Ramos (cell line): ENCODE results near the gene UBE2L6.
"Not testable (repeated sequence)": the region's sequence is repeated elsewhere in the genome, so short reads cannot be mapped to it uniquely, and the experiment has no call there.

Source experiments
- in situ Hi-C: fragments of 300-500 bp; cut with MboI; formaldehyde crosslinking; loops from one replicate; pipeline ENCODE4 v1.14.3; 2022; ENCODE audit warnings: low sequenced_read_pairs; ENCODE audit not compliant: unreplicated experiment

The UBE2L6 gene

GRCh38 chr11:57534449-57534848, 33.0 kb downstream of the UBE2L6 start:
- in situ Hi-C loops: not testable (repeated sequence)

GRCh38 chr11:57530596-57531507, 36.6 kb downstream of the UBE2L6 start, which contains the start of gene TIMM10:
TIMM10 (minus strand) TSS chr11:57530754; CDS start chr11:57530189, 565 bp downstream.
- in situ Hi-C loops: no loop called here

- in situ Hi-C loops: no loop called here
These were observed 37.3 kb downstream of the UBE2L6 start for GRCh38 chr11:57530215-57530595.

GRCh38 chr11:57529012-57529411, 38.5 kb downstream of the UBE2L6 start:
- in situ Hi-C loops: loop anchor here (5.0 kb wide), 1 partner anchor 37 kb away; no protein-coding TSS in a partner anchor

GRCh38 chr11:57527056-57527631, 40.3 kb downstream of the UBE2L6 start:
- in situ Hi-C loops: loop anchor here (5.0 kb wide), 1 partner anchor 35 kb away; no protein-coding TSS in a partner anchor

GRCh38 chr11:57523419-57523818, 44.1 kb downstream of the UBE2L6 start:
- in situ Hi-C loops: no loop called here

GRCh38 chr11:57521116-57521515, 46.4 kb downstream of the UBE2L6 start:
- in situ Hi-C loops: no loop called here

GRCh38 chr11:57516061-57516443, 51.4 kb downstream of the UBE2L6 start:
- in situ Hi-C loops: no loop called here

GRCh38 chr11:57515332-57516060, 52.0 kb downstream of the UBE2L6 start, which contains the start of gene SLC43A1:
SLC43A1 (minus strand) TSS chr11:57515702; CDS start chr11:57514111, 1,591 bp downstream.
- in situ Hi-C loops: no loop called here

- in situ Hi-C loops: no loop called here
These were observed 52.7 kb downstream of the UBE2L6 start for GRCh38 chr11:57514538-57515331.

- in situ Hi-C loops: no loop called here
These were observed 53.4 kb downstream of the UBE2L6 start for GRCh38 chr11:57513911-57514537.

GRCh38 chr11:57513452-57513795, 54.0 kb downstream of the UBE2L6 start:
- in situ Hi-C loops: no loop called here

- in situ Hi-C loops: no loop called here
These were observed 54.6 kb downstream of the UBE2L6 start for GRCh38 chr11:57512646-57513451.

GRCh38 chr11:57511741-57512430, 55.6 kb downstream of the UBE2L6 start:
- in situ Hi-C loops: no loop called here

GRCh38 chr11:57508341-57509170, 58.9 kb downstream of the UBE2L6 start:
- in situ Hi-C loops: no loop called here

GRCh38 chr11:57506522-57506921, 61.0 kb downstream of the UBE2L6 start:
- in situ Hi-C loops: no loop called here

- in situ Hi-C loops: no loop called here
These were observed 63.0 kb downstream of the UBE2L6 start for GRCh38 chr11:57504511-57504910.
